GM06990 (cell line): ENCODE results near the gene SUSD1.

Experiments used
- DNase-seq: peaks from one replicate; pipeline ENCODE4 v3.0.0-alpha.2; 2011; ENCODE audit not compliant: insufficient read length; ENCODE audit errors: extremely low read depth
- H3K27me3 ChIP-seq: replicated peaks from 2 replicates; pipeline ENCODE4 v1.6.0; 2011; ENCODE audit warnings: low read length; ENCODE audit not compliant: control insufficient read depth, insufficient read depth
- H3K36me3 ChIP-seq: 2 replicates; pipeline ENCODE4 v1.5.1; 2011; ENCODE audit warnings: low read length; ENCODE audit not compliant: control insufficient read depth, insufficient read depth
- H3K4me3 ChIP-seq: replicated peaks from 2 replicates; pipeline ENCODE4 v1.5.1; 2011; ENCODE audit warnings: low read depth, mild to moderate bottlenecking, control low read depth, low read length
- TF ChIP-seq, protein P1 (sequence below): IDR thresholded peaks from 2 replicates; pipeline ENCODE4 v1.5.1; 2011; ENCODE audit warnings: low read length, control low read depth, mild to moderate bottlenecking, inconsistent platforms; ENCODE audit not compliant: insufficient read depth, poor library complexity, severe bottlenecking

Gene SUSD1

DNA sequence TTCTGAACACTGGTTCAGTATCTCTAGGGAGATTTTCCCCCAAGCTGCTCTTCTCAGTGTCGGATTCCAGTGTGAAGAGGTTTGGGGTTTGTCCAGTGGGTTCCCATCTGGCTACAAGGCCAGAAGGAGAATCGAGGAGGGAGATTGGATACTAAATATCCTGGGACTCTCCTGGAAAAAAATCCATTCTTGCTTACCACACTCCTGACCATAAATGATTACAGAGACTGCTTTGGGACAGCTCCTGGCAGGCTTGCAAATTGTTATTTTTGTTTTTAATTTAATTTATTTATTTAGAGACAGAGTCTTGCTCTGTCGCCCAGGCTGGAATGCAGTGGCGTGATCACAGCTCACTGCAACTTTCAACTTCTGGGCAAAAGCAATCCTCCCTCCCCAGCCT is 4.7 kb upstream of the SUSD1 start:
- Histone ChIP-seq H3K36me3 (no peaks in the 10 kb centered on the region), H3K27me3 (no peaks in the 10 kb centered on the region), H3K4me3 (no peak overlapping the region)
- DNase-seq: no peak
- TF ChIP-seq, protein P1, sequence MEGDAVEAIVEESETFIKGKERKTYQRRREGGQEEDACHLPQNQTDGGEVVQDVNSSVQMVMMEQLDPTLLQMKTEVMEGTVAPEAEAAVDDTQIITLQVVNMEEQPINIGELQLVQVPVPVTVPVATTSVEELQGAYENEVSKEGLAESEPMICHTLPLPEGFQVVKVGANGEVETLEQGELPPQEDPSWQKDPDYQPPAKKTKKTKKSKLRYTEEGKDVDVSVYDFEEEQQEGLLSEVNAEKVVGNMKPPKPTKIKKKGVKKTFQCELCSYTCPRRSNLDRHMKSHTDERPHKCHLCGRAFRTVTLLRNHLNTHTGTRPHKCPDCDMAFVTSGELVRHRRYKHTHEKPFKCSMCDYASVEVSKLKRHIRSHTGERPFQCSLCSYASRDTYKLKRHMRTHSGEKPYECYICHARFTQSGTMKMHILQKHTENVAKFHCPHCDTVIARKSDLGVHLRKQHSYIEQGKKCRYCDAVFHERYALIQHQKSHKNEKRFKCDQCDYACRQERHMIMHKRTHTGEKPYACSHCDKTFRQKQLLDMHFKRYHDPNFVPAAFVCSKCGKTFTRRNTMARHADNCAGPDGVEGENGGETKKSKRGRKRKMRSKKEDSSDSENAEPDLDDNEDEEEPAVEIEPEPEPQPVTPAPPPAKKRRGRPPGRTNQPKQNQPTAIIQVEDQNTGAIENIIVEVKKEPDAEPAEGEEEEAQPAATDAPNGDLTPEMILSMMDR: no peak

DNA sequence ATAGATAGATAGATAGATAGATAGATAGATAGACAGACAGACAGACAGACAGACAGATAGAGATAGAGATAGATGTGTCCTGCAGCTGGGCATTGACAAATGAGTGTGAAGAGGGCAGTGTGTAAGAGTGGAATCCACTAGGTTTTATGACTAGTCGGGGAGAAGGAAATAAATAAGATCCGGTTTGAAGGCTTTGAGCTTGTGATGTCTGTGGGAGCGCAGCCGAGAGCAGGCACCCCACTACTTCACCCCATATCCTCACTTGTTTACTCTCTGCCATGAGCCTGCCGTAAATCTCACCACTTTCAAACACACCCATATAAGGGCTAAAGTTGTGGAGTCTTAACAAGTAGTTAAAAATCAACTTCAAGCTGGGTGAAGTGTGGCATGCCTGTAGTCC is 1.4 kb upstream of the SUSD1 start:
- Histone ChIP-seq H3K27me3 (no peaks in the 10 kb centered on the region), H3K4me3 (no peak overlapping the region), H3K36me3 (no peaks in the 10 kb centered on the region)
- no peak for DNase-seq
- TF ChIP-seq, protein P1: no peak

DNA sequence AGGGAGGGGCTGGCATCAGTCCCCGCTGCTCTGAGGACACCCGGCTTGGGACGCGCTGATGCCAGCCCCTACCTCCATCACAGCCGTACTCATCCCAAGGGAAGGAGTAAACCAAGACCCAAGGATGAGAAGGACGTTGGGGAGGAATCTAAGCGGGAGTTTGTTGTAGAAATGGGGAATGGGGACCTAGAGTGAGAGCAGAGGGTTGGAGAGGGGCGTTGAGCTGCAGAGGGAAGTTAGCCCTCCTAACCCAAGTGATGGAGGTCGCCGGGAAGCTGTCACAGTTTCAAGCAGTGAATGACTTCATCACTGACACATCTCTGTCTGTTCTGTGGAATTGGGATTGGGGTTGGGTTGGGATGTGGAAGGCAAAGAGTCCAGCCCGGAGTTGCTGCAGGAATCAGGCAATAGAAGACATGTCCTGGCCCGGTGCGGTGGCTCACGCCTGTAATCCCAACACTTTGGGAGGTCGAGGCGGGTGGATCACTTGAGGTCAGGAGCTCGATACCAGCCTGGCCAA is 759 bp upstream of the SUSD1 start:
- H3K36me3 ChIP-seq: no peaks in the 10 kb centered on the region
- peak overlapping the region; percentile 58 for H3K4me3 ChIP-seq
- no peak for DNase-seq
- TF ChIP-seq, protein P1: no peak
- no peaks in the 10 kb centered on the region for H3K27me3 ChIP-seq

DNA sequence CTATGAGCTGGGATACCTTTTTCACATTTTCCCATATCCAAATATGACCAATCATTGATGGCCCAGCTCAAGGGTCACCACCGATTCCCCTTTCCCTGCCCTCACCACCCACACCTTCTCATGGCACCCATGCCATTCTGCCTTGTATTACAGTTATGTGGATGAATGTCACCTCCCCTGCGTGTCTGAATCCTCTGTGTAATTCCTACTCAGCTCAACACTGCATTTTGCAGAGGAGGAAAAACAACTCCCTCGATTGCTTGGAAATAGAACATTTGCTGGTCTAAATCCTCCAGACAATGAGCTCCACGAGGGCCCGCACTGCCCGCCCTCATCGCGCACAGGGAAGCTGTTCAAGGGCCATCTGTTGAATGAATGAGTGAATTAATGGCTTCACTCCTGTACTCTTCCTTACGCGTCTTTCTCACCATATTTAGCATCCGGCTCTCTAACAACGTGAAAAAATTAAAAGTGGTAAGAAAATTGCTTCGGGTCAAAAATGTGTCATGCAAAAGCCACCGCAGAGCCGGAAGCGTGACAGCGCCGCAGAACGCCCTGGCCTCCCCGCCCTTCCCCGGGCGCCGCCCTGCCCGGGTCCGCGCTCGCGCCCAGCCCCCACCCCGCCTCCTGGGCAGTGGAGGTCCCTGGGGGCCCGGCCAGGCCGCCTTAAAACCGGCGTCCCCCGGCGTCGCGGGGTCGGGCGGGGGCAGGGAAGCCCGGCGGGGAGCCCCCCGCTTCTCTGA is 704 bp downstream of the SUSD1 start:
- peak overlapping the region; percentile 58 for H3K4me3 ChIP-seq
- TF ChIP-seq, protein P1: no peak
- no peaks in the 10 kb centered on the region for H3K27me3 ChIP-seq
- no peaks in the 10 kb centered on the region for H3K36me3 ChIP-seq
- peak; percentile 87 for DNase-seq

DNA sequence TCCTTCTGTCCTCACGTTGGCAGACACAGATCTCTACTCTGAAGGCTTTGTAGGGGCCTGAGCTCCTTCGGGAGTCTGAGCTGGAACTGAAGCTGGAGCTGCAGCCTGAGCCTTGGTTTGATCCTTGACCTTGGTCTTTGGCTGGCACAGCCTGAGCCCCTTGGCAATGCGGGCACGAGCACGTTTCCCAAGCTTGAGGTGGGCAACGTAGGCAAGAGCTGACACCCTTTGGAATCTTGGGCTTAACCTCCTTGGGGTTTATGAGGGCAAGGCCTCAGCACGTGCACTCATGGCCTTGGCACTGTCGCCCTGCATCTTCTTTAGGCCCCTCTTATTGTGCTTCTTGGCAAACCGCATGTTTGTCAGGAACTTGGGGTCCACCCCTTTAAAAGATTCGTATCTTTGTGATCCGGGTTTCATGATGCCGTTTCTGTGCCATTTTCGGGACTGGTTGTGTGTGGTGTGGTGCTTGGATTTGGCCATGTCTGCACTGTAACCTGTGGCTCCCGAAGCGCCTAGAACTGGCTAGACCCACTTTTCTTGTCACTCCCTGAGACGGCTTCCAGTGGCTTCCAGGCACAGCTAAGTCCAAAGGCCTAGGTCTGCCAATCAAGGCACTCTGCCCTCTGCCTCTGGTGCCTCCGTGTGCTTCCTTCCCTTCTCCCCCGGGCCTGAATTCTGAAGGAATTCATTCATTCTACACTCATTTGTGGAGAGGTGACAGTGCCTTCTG is 1.4 kb downstream of the SUSD1 start:
- H3K4me3 ChIP-seq: peak overlapping the region; percentile 58; the same call in 1 of the 2 replicates
- TF ChIP-seq, protein P1: no peak
- DNase-seq: no peak

More for the DNA sequence above, 1.4 kb downstream of the SUSD1 start:
- no peaks in the 10 kb centered on the region for H3K27me3 ChIP-seq
- no peaks in the 10 kb centered on the region for H3K36me3 ChIP-seq
